Measurements from ENCODE around the gene BTAF1. TPM values are rescaled to one million over a fixed set of nuclear protein-coding genes. Genes with fewer than 3 reads are reported as not detected.

BTAF1 gene
- total and polyA plus RNA-seq, 12 donors = 7.8 to 55.5 (median 21.3) TPM

DNA sequence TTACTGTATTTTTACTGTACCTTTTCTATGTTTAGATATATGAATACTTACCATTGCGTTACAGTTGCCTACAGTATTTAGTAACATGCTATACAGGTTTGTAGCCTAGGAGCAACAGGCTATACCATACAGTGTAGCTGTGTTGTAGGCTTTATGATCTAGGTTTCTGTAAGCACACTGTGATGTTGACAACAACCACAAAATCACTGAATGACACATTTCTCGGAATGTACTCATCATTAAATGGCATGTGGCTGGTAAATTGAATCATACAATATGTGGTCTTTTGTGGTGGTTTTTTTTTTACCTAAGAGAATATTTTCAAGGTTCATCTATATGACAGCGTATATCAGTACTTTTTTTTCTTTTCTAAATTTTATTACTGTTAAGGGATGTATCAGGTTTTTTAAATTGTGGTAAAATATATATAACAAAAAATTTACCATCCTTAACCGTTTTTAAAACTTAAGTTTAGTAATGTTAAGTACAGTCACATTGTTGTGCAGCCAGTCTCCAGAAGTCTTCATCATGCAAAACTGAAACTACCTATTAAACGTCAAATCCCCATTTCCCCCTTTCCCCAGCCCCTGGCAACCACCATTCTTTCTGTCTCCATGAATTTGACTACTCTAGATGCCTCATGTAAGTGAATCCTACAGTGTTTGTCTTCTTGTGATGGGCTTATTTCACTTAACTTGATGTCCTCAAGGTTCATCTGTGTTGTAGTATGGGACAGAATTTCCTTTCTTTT is 21.5 kb downstream of the BTAF1 start:
- no peak for DNase-seq
- intact Hi-C loops (cut with DNase I) = no loop called here
- Histone ChIP-seq H3K4me1 (replicated peaks in 1 of 2) (no peaks in the 10 kb centered on the region), H3K27ac (no peak overlapping the region), H3K27me3 (no peaks in the 10 kb centered on the region), H3K36me3 (replicated peaks in 1 of 2) (peaks cover 0 to 28% of the 10 kb centered on the region in 2 donors), H3K4me3 (no peak overlapping the region), H3K9me3 (replicated peaks in 1 of 3) (no peaks in the 10 kb centered on the region)
- TF ChIP-seq, protein P1, sequence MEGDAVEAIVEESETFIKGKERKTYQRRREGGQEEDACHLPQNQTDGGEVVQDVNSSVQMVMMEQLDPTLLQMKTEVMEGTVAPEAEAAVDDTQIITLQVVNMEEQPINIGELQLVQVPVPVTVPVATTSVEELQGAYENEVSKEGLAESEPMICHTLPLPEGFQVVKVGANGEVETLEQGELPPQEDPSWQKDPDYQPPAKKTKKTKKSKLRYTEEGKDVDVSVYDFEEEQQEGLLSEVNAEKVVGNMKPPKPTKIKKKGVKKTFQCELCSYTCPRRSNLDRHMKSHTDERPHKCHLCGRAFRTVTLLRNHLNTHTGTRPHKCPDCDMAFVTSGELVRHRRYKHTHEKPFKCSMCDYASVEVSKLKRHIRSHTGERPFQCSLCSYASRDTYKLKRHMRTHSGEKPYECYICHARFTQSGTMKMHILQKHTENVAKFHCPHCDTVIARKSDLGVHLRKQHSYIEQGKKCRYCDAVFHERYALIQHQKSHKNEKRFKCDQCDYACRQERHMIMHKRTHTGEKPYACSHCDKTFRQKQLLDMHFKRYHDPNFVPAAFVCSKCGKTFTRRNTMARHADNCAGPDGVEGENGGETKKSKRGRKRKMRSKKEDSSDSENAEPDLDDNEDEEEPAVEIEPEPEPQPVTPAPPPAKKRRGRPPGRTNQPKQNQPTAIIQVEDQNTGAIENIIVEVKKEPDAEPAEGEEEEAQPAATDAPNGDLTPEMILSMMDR (IDR thresholded peaks at IDR 0.05) = no peak
- TF ChIP-seq POLR2A (IDR thresholded peaks at IDR 0.05) = no peak
- WGBS, 4 donors = 90 to 93% (median 91%) methylated on average over 5 of the region's 5 CpGs

DNA sequence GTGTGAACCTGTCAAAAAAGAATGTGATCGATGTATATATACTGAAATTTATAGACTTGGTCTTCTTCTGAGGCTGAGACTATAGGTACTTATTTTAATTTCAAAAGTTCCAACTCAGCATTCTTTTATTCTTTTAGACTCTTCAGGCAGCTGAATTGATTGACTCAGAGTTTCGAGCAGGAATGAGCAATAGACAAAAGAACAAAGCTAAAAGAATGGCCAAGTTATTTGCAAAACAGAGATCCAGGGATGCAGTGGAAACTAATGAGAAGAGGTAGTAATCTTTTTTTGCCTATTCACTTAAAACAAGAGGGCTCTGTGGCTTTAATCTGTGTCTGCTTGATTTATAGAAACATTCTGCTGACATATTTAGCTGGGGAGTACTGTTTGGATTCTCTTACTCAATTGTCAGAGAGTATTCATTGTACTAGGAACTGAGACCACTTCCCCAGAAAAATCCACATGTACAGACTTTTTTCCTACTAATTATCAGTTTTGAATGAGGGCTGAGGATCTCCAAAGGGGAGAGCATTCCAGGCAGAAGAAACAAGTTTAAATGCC is 30.1 kb downstream of the BTAF1 start:
- no peaks in the 10 kb centered on the region for H3K27me3 ChIP-seq
- intact Hi-C loops (cut with DNase I) = no loop called here
- no peak overlapping the region for H3K27ac ChIP-seq
- H3K4me3 ChIP-seq = no peak overlapping the region
- peaks cover 0 to 6% of the 10 kb centered on the region in 2 donors for H3K4me1 ChIP-seq (replicated peaks in 1 of 2)
- WGBS, 4 donors = 96 to 97% (median 96%) methylated on average over 2 of the region's 2 CpGs
- peaks cover 0 to 59% of the 10 kb centered on the region in 2 donors for H3K36me3 ChIP-seq (replicated peaks in 1 of 2)
- DNase-seq = no peak
- no peak for TF ChIP-seq POLR2A (IDR thresholded peaks at IDR 0.05)
- TF ChIP-seq, protein P1 (IDR thresholded peaks at IDR 0.05) = no peak
- no peaks in the 10 kb centered on the region for H3K9me3 ChIP-seq (replicated peaks in 1 of 3)

DNA sequence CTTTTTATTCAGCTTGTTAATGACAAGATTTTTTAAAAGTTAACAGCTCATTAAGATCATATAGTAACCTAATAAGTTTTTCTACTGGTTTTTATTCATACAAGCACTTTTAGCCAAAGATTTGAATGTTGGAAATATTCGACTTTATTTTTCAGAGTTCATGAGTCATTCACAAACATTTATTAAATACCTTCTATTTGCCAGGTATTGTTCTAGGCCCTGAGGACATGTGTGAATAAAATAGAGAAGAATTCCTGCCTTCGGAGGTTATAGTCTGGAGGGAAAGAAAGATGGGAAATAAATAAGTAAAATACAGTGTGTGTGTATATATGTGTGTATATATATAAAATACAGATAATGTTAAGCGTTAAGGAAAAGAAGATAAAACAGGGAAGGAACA is 31.5 kb downstream of the BTAF1 start:
- Histone ChIP-seq H3K27ac (no peak overlapping the region), H3K36me3 (replicated peaks in 1 of 2) (peaks cover 4 to 73% of the 10 kb centered on the region in 2 donors), H3K9me3 (replicated peaks in 1 of 3) (no peaks in the 10 kb centered on the region), H3K4me1 (replicated peaks in 1 of 2) (peaks cover 0 to 6% of the 10 kb centered on the region in 2 donors), H3K4me3 (no peak overlapping the region), H3K27me3 (no peaks in the 10 kb centered on the region)
- no peak for DNase-seq
- TF ChIP-seq POLR2A (IDR thresholded peaks at IDR 0.05) = no peak
- TF ChIP-seq, protein P1 (IDR thresholded peaks at IDR 0.05) = no peak
- intact Hi-C loops (cut with DNase I) = no loop called here
- WGBS, 4 donors = 74 to 79% (median 76%) methylated on average over 3 of the region's 3 CpGs

DNA sequence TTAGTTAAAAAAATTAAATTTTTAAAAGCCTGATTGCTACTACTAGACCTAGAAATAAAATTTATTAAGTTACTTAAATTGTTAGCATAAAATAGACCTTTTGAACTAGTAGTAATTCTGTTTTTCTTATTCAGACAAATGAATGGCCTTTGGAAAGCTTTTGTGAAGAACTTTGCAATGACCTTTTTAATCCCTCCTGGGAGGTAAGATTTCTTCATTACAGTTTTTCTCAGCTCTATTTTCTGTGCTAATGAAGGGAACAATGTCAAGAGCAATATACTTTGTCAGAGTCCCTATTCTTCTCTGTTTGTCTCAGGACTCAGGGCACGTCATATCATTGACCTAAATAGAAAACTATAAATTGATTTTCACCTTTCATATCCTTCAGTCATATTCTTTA is 33.5 kb downstream of the BTAF1 start:
- no peaks in the 10 kb centered on the region for H3K27me3 ChIP-seq
- intact Hi-C loops (cut with DNase I) = no loop called here
- peaks cover 0 to 6% of the 10 kb centered on the region in 2 donors for H3K4me1 ChIP-seq (replicated peaks in 1 of 2)
- H3K27ac ChIP-seq = no peak overlapping the region
- no peaks in the 10 kb centered on the region for H3K9me3 ChIP-seq (replicated peaks in 1 of 3)
- TF ChIP-seq, protein P1 (IDR thresholded peaks at IDR 0.05) = no peak
- no peak for TF ChIP-seq POLR2A (IDR thresholded peaks at IDR 0.05)
- no peak for DNase-seq
- peaks cover 4 to 73% of the 10 kb centered on the region in 2 donors for H3K36me3 ChIP-seq (replicated peaks in 1 of 2)
- 95 to 100% (median 96%) methylated on average over 1 of the region's 1 CpG for WGBS, 4 donors
- H3K4me3 ChIP-seq = no peak overlapping the region
